ENCODE data around the gene CCR7. TPM values are rescaled to one million over a fixed set of nuclear protein-coding genes. Genes with fewer than 3 reads are reported as not detected.
A peak's percentile ranks its signal among the peaks of the same experiment; 100 is the strongest.

CCR7 gene
- total RNA-seq, 1 donor from 2014 or later, result not detected

DNA sequence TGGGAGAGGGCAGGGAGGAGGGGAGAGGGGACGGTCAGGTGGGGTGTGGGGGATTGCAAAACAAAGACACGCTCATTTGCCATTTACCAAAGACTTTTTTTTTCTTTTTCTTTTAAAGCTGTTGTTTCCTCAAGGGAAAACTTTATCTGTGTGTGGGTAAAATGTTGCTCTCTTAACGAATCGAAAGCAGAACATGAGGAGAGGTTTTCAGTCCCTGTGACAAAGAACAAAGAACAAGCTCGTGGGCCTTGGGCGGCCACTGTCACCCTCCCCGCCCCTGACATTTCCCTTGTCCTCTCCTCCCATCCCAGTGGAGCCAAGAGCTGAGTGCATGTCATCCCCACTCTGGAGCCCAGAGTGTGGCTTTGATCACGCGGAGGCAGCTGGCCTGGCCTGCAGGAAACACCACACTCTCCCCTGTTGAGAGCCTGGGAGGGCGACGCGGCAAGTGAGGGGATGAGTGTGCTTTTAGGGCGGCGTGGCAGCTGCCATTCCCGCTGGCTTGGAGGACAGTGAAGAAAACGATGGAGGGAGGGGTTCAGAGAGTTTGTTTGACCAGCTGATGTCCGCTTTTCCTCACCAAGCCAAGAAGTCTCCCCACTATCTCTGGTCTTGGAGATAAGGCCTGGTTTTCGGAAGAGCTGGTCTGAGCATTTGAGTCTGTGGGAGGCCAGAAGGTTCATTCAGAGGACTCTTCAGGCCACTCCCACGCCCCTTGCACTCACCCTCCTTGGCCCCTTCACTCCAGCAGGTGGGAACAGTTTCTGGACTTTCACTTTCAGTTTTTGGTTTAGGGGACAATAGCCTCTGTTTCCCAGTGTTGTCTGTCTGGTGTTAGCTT is 11.4 kb downstream of the CCR7 start:
- peak overlapping the region; percentile 22 for H3K4me2 ChIP-seq (ENCODE audit: low read length)
- DNase-seq (ENCODE audit: low read depth) (peak; percentile 48), FAIRE-seq (no peak)
- Mint-ChIP-seq H3K36me3 (ENCODE audit: low read depth, unreplicated experiment) (no peaks in the 10 kb centered on the region), H3K9me3 (ENCODE audit: unreplicated experiment) (no peaks in the 10 kb centered on the region), H3K27ac (ENCODE audit: unreplicated experiment) (no peak overlapping the region), H3K27me3 (ENCODE audit: low read depth, unreplicated experiment) (peaks cover 44% of the 10 kb centered on the region), H3K4me1 (ENCODE audit: low read depth, unreplicated experiment) (peaks cover 24% of the 10 kb centered on the region), H3K4me3 (ENCODE audit: unreplicated experiment) (no peak overlapping the region)
- TF ChIP-seq EZH2 (IDR thresholded peaks at IDR 0.05; ENCODE audit: insufficient read depth, low read length) (no peak), CTCF (IDR thresholded peaks at IDR 0.05; ENCODE audit: insufficient read depth, low read depth, low read length) (no peak)
- no peaks in the 10 kb centered on the region for H4K20me1 ChIP-seq (ENCODE audit: insufficient read depth, low read length)
- no peaks in the 10 kb centered on the region for H3K36me3 ChIP-seq (ENCODE audit: insufficient read depth, low read length)
- peak overlapping the region; percentile 29 for H3K27ac ChIP-seq (ENCODE audit: low read depth, low read length)
- peaks cover 58% of the 10 kb centered on the region for H3K4me1 ChIP-seq (ENCODE audit: insufficient read depth, low read length)
- H3K4me3 ChIP-seq (ENCODE audit: insufficient read depth, low read depth, low read length), result no peak overlapping the region
- H3K79me2 ChIP-seq (ENCODE audit: insufficient read depth, low read length), result no peaks in the 10 kb centered on the region
- H3K9ac ChIP-seq (ENCODE audit: low read length), result peak overlapping the region; percentile 29
- H3K27me3 ChIP-seq (ENCODE audit: insufficient read depth, low read length), result no peaks in the 10 kb centered on the region
- H2AFZ ChIP-seq (ENCODE audit: low read depth, low read length), result peak overlapping the region; percentile 12
- H3K9me3 ChIP-seq (ENCODE audit: insufficient read depth, low read depth, low read length), result no peaks in the 10 kb centered on the region

DNA sequence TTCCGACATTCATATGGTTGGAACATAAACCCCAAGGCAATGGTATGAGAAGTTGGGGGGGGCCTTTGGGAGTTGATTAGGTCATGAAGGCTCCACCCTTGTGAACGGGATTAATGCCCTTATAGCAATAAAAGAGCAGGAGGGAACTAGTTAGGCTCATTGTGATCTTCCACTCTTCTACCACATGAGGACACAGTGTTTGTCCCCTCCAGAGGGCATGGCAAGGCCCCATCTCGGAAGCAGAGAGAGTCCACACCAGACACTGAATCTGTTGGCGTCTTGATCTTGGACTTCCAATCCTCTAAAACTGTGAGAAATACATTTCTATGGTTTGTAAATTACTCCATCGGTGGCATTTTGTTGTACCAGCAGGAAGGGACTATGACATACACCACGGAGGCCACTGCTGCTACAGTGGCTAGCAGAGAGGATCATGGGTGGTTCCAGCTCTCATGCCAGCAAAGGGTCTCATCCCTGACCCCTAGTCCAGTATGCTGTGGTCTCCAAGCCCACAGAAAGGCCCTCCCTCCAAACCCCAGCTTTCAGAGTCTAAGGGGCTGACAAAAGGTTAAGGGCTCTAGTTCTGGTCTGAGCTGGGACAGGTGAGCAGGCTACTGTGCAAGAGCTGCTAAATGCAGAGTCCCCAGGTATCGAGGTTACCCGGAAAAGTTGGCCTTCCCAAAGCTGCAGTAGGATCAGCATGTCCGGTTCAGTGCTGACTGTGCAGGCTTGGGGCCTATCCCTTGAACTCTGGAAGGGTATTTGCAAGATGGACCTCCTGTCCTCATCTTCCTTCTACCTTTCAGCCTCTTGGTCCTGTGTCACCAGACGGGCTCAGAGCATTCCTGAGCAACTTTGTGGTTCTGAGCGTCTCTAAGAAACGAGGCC is 12.2 kb downstream of the CCR7 start:
- TF ChIP-seq EZH2 (IDR thresholded peaks at IDR 0.05; ENCODE audit: insufficient read depth, low read length) (no peak), CTCF (IDR thresholded peaks at IDR 0.05; ENCODE audit: insufficient read depth, low read depth, low read length) (no peak)
- no peak overlapping the region for H3K4me3 Mint-ChIP-seq (ENCODE audit: unreplicated experiment)
- peaks cover 39% of the 10 kb centered on the region for H3K27me3 Mint-ChIP-seq (ENCODE audit: low read depth, unreplicated experiment)
- H3K36me3 ChIP-seq (ENCODE audit: insufficient read depth, low read length), result no peaks in the 10 kb centered on the region
- H3K4me3 ChIP-seq (ENCODE audit: insufficient read depth, low read depth, low read length), result no peak overlapping the region
- no peak for FAIRE-seq
- no peaks in the 10 kb centered on the region for H3K79me2 ChIP-seq (ENCODE audit: insufficient read depth, low read length)
- H3K36me3 Mint-ChIP-seq (ENCODE audit: low read depth, unreplicated experiment), result no peaks in the 10 kb centered on the region
- H4K20me1 ChIP-seq (ENCODE audit: insufficient read depth, low read length), result no peaks in the 10 kb centered on the region
- no peaks in the 10 kb centered on the region for H3K27me3 ChIP-seq (ENCODE audit: insufficient read depth, low read length)
- H3K9ac ChIP-seq (ENCODE audit: low read length), result peak overlapping the region; percentile 78
- peaks cover 60% of the 10 kb centered on the region for H3K4me1 ChIP-seq (ENCODE audit: insufficient read depth, low read length)
- H3K27ac Mint-ChIP-seq (ENCODE audit: unreplicated experiment), result no peak overlapping the region
- H2AFZ ChIP-seq (ENCODE audit: low read depth, low read length), result no peak overlapping the region
- H3K9me3 ChIP-seq (ENCODE audit: insufficient read depth, low read depth, low read length), result no peaks in the 10 kb centered on the region
- H3K4me2 ChIP-seq (ENCODE audit: low read length), result peak overlapping the region; percentile 78
- no peaks in the 10 kb centered on the region for H3K9me3 Mint-ChIP-seq (ENCODE audit: unreplicated experiment)
- peaks cover 24% of the 10 kb centered on the region for H3K4me1 Mint-ChIP-seq (ENCODE audit: low read depth, unreplicated experiment)
- H3K27ac ChIP-seq (ENCODE audit: low read depth, low read length), result peak overlapping the region; percentile 99
- no peak for DNase-seq (ENCODE audit: low read depth)

Data from astrocyte (in vitro differentiated cells and primary cell).